K562 (cell line): ENCODE results near the gene MEGF11. TPM values are rescaled to one million over a fixed set of nuclear protein-coding genes. Genes with fewer than 3 reads are reported as not detected.

Experiments used
- ATAC-seq: fragments of 200-7000 bp; cut with Tn5 transposase; 3 replicates; pipeline ENCODE4 v1.9.1; 2020; ENCODE audit warnings: moderate library complexity
- BruUV-seq: library from RNA; stranded (reverse); fragments of 400-500 nt; replicated peaks from 2 replicates; lab custom pipeline; 2021; lab: Mats Ljungman, UMichigan
- CTCF ChIA-PET: fragments of 300-600 bp; formaldehyde crosslinking; extraction: SDS; loops from one replicate; lab custom pipeline; 2021; ENCODE audit warnings: low intra/inter-chr PET ratio; lab: Yijun Ruan, JAX
- POLR2A ChIA-PET: fragments of 300-600, 350-650 bp; sonication (Branson Sonifier 250); formaldehyde crosslinking; extraction: SDS; loops from one replicate; lab custom pipeline; 2021; ENCODE audit warnings: antibody characterized with exemption, inconsistent platforms; lab: Yijun Ruan, JAX
- DNase-seq, 4 experiments: peaks; one replicate each; pipeline versions ENCODE4 v3.0.0 to v3.0.0-alpha.2; 2011 to 2018; ENCODE audit warnings: low spot score in 3 of 4, mixed read lengths in 3 of 4; ENCODE audit errors: extremely low read depth in 1 of 4
- FAIRE-seq: peaks from 2 replicates; lab custom pipeline; 2011; peaks lifted over from hg19 to GRCh38; lab: Jason Lieb, UNC
- H2AFZ ChIP-seq: 2 replicates; pipeline ENCODE4 v1.6.0; 2011; ENCODE audit warnings: low read depth, low read length, control low read depth, inconsistent platforms
- H3K27ac ChIP-seq: fragments of 200-600 bp; 3 replicates; pipeline ENCODE4 v1.8.0; 2011; ENCODE audit warnings: low read depth, mild to moderate bottlenecking, control low read depth, inconsistent platforms, low read length, moderate library complexity, mixed read lengths; ENCODE audit errors: extremely low read depth
- H3K27me3 ChIP-seq, 2 experiments: fragments of 300-600 bp in 1 of 2; 2 replicates in 1 of 2; 3 replicates in 1 of 2; pipeline versions ENCODE4 v1.6.0 to v1.8.0; 2011; ENCODE audit warnings: inconsistent platforms in 2 of 2, low read length in 2 of 2, mild to moderate bottlenecking in 1 of 2, mixed read lengths in 1 of 2, moderate library complexity in 1 of 2; ENCODE audit not compliant: control insufficient read depth in 2 of 2, insufficient read depth in 2 of 2
- H3K36me3 ChIP-seq: fragments of 300-600 bp; 3 replicates; pipeline ENCODE4 v1.8.0; 2011; ENCODE audit warnings: mild to moderate bottlenecking, low read length, inconsistent platforms; ENCODE audit not compliant: control insufficient read depth, insufficient read depth
- H3K4me1 ChIP-seq, 2 experiments: fragments of 200-600 bp in 1 of 2; replicated peaks in 1 of 2; 2 replicates in 1 of 2; 3 replicates in 1 of 2; pipeline versions ENCODE4 v1.5.1 to v1.8.0; 2011; ENCODE audit warnings: inconsistent platforms in 2 of 2, low read length in 2 of 2, mild to moderate bottlenecking in 1 of 2, mixed read lengths in 1 of 2, moderate library complexity in 1 of 2; ENCODE audit not compliant: control insufficient read depth in 2 of 2, insufficient read depth in 2 of 2
- H3K4me2 ChIP-seq: 2 replicates; pipeline ENCODE4 v1.6.1; 2011; ENCODE audit warnings: low read length, control low read depth, inconsistent platforms, mixed read lengths; ENCODE audit not compliant: insufficient read depth
- H3K4me3 ChIP-seq: fragments of 200-600 bp; sonication (generic), shearing (Covaris generic); 2 replicates; pipeline ENCODE4 v1.5.1; 2016; ENCODE audit warnings: control low read depth, inconsistent platforms
- H3K79me2 ChIP-seq: fragments of 200-600 bp; 3 replicates; pipeline ENCODE4 v1.8.0; 2011; ENCODE audit warnings: low read length, inconsistent platforms; ENCODE audit not compliant: control insufficient read depth, insufficient read depth
- H3K9ac ChIP-seq, 2 experiments: 2 replicates each; pipeline versions ENCODE4 v1.6.0 to v1.6.1; 2011; ENCODE audit warnings: low read depth in 2 of 2, low read length in 2 of 2, control low read depth in 1 of 2, inconsistent platforms in 1 of 2, mild to moderate bottlenecking in 1 of 2, mixed read lengths in 1 of 2; ENCODE audit not compliant: insufficient read depth in 1 of 2
- H3K9me1 ChIP-seq: one replicate; pipeline ENCODE4 v1.6.0; 2011; ENCODE audit warnings: inconsistent platforms, mild to moderate bottlenecking, low read length, moderate library complexity; ENCODE audit not compliant: control insufficient read depth, insufficient read depth
- H3K9me3 ChIP-seq: replicated peaks from 2 replicates; pipeline ENCODE4 v1.5.1; 2011; ENCODE audit warnings: low read depth, low read length, inconsistent platforms; ENCODE audit not compliant: control insufficient read depth, insufficient read depth
- H4K20me1 ChIP-seq: replicated peaks from 2 replicates; pipeline ENCODE4 v1.6.1; 2011; ENCODE audit warnings: low read length, inconsistent platforms, mixed read lengths; ENCODE audit not compliant: control insufficient read depth, insufficient read depth
- ATF3 ChIP-seq, 2 experiments: fragments of 450-650 bp in 1 of 2; sonication (generic) in 1 of 2; formaldehyde crosslinking in 1 of 2; IDR thresholded peaks in 1 of 2; conservative IDR thresholded peaks in 1 of 2; 2 replicates each; pipeline versions ENCODE4 v1.6.1 to v1.8.1; 2016 to 2023; ENCODE audit warnings: mild to moderate bottlenecking in 2 of 2, moderate library complexity in 2 of 2, inconsistent platforms in 1 of 2, missing genetic modification reagents in 1 of 2
- PHTF2 ChIP-seq: fragments of 250-450 bp; sonication (Bioruptor Pico); IDR thresholded peaks from 2 replicates; pipeline ENCODE4 v1.5.0; 2021; ENCODE audit warnings: mild to moderate bottlenecking
- SREBF2 ChIP-seq: sonication (generic); formaldehyde crosslinking; IDR thresholded peaks from 2 replicates; pipeline ENCODE4 v1.4.0; 2020; ENCODE audit warnings: mild to moderate bottlenecking, missing genetic modification reagents
- SRSF1 ChIP-seq: fragments of 200-400 bp; formaldehyde crosslinking; IDR thresholded peaks from 2 replicates; pipeline ENCODE4 v1.6.1; 2017; ENCODE audit warnings: mild to moderate bottlenecking, low read depth, low read length, moderate library complexity
- XRCC5 ChIP-seq: fragments of 200-400 bp; formaldehyde crosslinking; IDR thresholded peaks from 2 replicates; pipeline ENCODE4 v1.6.1; 2017; ENCODE audit warnings: low read depth, mild to moderate bottlenecking, low read length
- ZNF165 ChIP-seq: fragments of 250-450 bp; sonication (Bioruptor Pico); IDR thresholded peaks from 2 replicates; pipeline ENCODE4 v1.4.0; 2020; ENCODE audit warnings: borderline replicate concordance
- WGBS: fragments of 100-300 bp; shearing (Covaris generic); methylation state at CpG from one replicate; pipeline ENCODE4 v1.1.6; 2016; ENCODE audit warnings: low coverage, mixed read lengths; ENCODE audit not compliant: insufficient coverage; ENCODE audit errors: missing lambda C conversion rate; 5-methylcytosine and 5-hydroxymethylcytosine counted together
- in situ Hi-C: fragments of 300-500 bp; cut with MboI; formaldehyde crosslinking; loops from 4 replicates; pipeline ENCODE4 v1.15.0; 2018; ENCODE audit warnings: inconsistent platforms, mixed read lengths
- intact Hi-C: fragments of 100-400 bp; cut with micrococcal nuclease; formaldehyde crosslinking; loops from 2 replicates; pipeline ENCODE4 v1.14.2; 2022
- polyA plus RNA-seq, 8 experiments: library from polyadenylated mRNA; depleted of rRNA in 4 of 8; stranded (reverse) in 5 of 8; unstranded in 3 of 8; fragments of >200 nt; fragmentation: Nextera tagmentation in 2 of 8; fragmentation: Illumina TruSeq in 1 of 8; extraction: Ambion mirVana in 2 of 8; extraction: Trizol in 1 of 8; gene quantifications; 2 replicates each; pipeline versions ENCODE4 v1.2.1 to v1.2.3, GENCODE V29; 2011 to 2014; ENCODE audit warnings: inconsistent platforms in 1 of 8, missing spikeins in 1 of 8
- total RNA-seq, 7 experiments: library from RNA; depleted of rRNA in 6 of 7; stranded (reverse); fragments of >200 nt in 6 of 7; fragmentation: Illumina TruSeq in 2 of 7; extraction: Trizol in 2 of 7; gene quantifications; 2 replicates each; pipeline versions ENCODE4 v1.2.1 to v1.2.3, GENCODE V29; 2011 to 2021; ENCODE audit warnings: low replicate concordance in 1 of 7

The MEGF11 gene
- total and polyA plus RNA-seq, 9 of the 15 experiments (the other 6 are each of a cell fraction or from before 2014, with no cell fraction given) = 0.06 to 0.23 (median 0.20) TPM; not detected in 6

GRCh38 chr15:66198757-66199156, 54.8 kb downstream of the MEGF11 start (continued):
- no peak for TF ChIP-seq ATF3 (IDR thresholded peaks at IDR 0.05)
- no peak for TF ChIP-seq ATF3 (CRISPR knock-in tag; conservative IDR thresholded peaks at IDR 0.05)
- no peak for TF ChIP-seq ZNF165 (CRISPR knock-in tag)
- TF ChIP-seq, all 486 proteins: peak for 0

GRCh38 chr15:66196602-66197001, 56.9 kb downstream of the MEGF11 start:
- TF ChIP-seq PHTF2 (CRISPR knock-in tag) (no peak), XRCC5 (no peak), SREBF2 (no peak), SRSF1 (no peak)
- TF ChIP-seq, all 486 proteins: peak for 0
- Histone ChIP-seq H3K27me3 (peaks cover 14 to 48% of the 10 kb centered on the region in 2 experiments), H3K4me2 (no peak overlapping the region), H3K36me3 (no peaks in the 10 kb centered on the region), H3K79me2 (no peaks in the 10 kb centered on the region), H3K4me1 (no peaks in the 10 kb centered on the region; a peak in 1 of 5 replicates), H3K9ac (no peak overlapping the region), H2AFZ (no peak overlapping the region), H3K4me3 (no peak overlapping the region), H4K20me1 (no peaks in the 10 kb centered on the region), H3K9me3 (no peaks in the 10 kb centered on the region), H3K27ac (no peak overlapping the region), H3K9me1 (no peaks in the 10 kb centered on the region)
- ChIA-PET POLR2A (no interaction called here), CTCF (no interaction called here)
- no peak for FAIRE-seq
- in situ Hi-C loops = no loop called here
- no peak for ATAC-seq
- WGBS = 0% methylated on average over 2 of the region's 2 CpGs
- BruUV-seq = no TSS peak
- intact Hi-C loops = loop anchor here (10.0 kb wide), 1 partner anchor 212 kb away; no protein-coding TSS in a partner anchor
- no peak for DNase-seq
